Liver (tissue), 9 donors: ENCODE data around the gene ERICH2. TPM values are rescaled to one million over a fixed set of nuclear protein-coding genes. Genes with fewer than 3 reads are reported as not detected.
"Not testable (repeated sequence)": the region's sequence is repeated elsewhere in the genome, so short reads cannot be mapped to it uniquely, and the experiment has no call there.

Experiments
- DNase-seq: peaks from one replicate; pipeline ENCODE4 v3.0.0-alpha.2; 2017; ENCODE audit warnings: low spot score
- H3K27ac ChIP-seq, 2 donors: one replicate each; pipeline ENCODE4 v1.7.0; 2013; ENCODE audit warnings: inconsistent platforms in 2 of 2, low read length in 2 of 2, control low read depth in 1 of 2, low read depth in 1 of 2, mild to moderate bottlenecking in 1 of 2
- H3K27me3 ChIP-seq, 4 donors: one replicate each; pipeline versions ENCODE4 v1.6.1 to v1.7.0; 2013; ENCODE audit warnings: low read length in 3 of 4, inconsistent platforms in 1 of 4, mild to moderate bottlenecking in 1 of 4, moderate library complexity in 1 of 4; ENCODE audit not compliant: control insufficient read depth in 4 of 4, insufficient read depth in 4 of 4
- H3K36me3 ChIP-seq, 4 donors: one replicate each; pipeline versions ENCODE4 v1.6.1 to v1.7.0; 2013; ENCODE audit warnings: low read length in 3 of 4, mild to moderate bottlenecking in 3 of 4, low read depth in 1 of 4, moderate library complexity in 1 of 4; ENCODE audit not compliant: control insufficient read depth in 4 of 4, insufficient read depth in 3 of 4
- H3K4me1 ChIP-seq, 4 donors: one replicate each; pipeline versions ENCODE4 v1.6.1 to v1.7.0; 2013; ENCODE audit warnings: low read length in 3 of 4, mild to moderate bottlenecking in 3 of 4, moderate library complexity in 1 of 4; ENCODE audit not compliant: control insufficient read depth in 4 of 4, insufficient read depth in 4 of 4
- H3K4me3 ChIP-seq, 3 donors: one replicate each; pipeline versions ENCODE4 v1.6.1 to v1.7.0; 2013; ENCODE audit warnings: low read length in 3 of 3, control low read depth in 1 of 3, low read depth in 1 of 3, mild to moderate bottlenecking in 1 of 3
- H3K9ac ChIP-seq, 2 donors: one replicate each; pipeline ENCODE4 v1.7.0; 2013; ENCODE audit warnings: low read length in 2 of 2, mild to moderate bottlenecking in 2 of 2, moderate library complexity in 2 of 2, control low read depth in 1 of 2, low read depth in 1 of 2
- H3K9me3 ChIP-seq, 4 donors: one replicate each; pipeline versions ENCODE4 v1.6.1 to v1.7.0; 2013; ENCODE audit warnings: low read length in 3 of 4; ENCODE audit not compliant: control insufficient read depth in 4 of 4
- EGR1 ChIP-seq, 2 donors: IDR thresholded peaks; 2 replicates each; pipeline ENCODE4 v1.6.1; 2016 to 2018; ENCODE audit warnings: antibody characterized with exemption in 2 of 2, low read depth in 2 of 2
- FOXA1 ChIP-seq: IDR thresholded peaks from 2 replicates; pipeline ENCODE4 v1.6.1; 2016; ENCODE audit warnings: antibody characterized with exemption
- FOXA2 ChIP-seq: IDR thresholded peaks from 2 replicates; pipeline ENCODE4 v1.6.1; 2016; ENCODE audit warnings: antibody characterized with exemption
- GABPA ChIP-seq, 2 donors: IDR thresholded peaks in 1 of 2; conservative IDR thresholded peaks in 1 of 2; 2 replicates each; pipeline ENCODE4 v1.6.1; 2016; ENCODE audit warnings: antibody characterized with exemption in 2 of 2, mild to moderate bottlenecking in 1 of 2, moderate library complexity in 1 of 2
- HNF4A ChIP-seq, 2 donors: conservative IDR thresholded peaks; 2 replicates each; pipeline ENCODE4 v1.6.1; 2016; ENCODE audit warnings: antibody characterized with exemption in 2 of 2, mild to moderate bottlenecking in 2 of 2
- RAD21 ChIP-seq, 2 donors: IDR thresholded peaks; 2 replicates each; pipeline ENCODE4 v1.6.1; 2016; ENCODE audit warnings: antibody characterized with exemption in 2 of 2, mild to moderate bottlenecking in 2 of 2
- RXRA ChIP-seq, 2 donors: IDR thresholded peaks; 2 replicates each; pipeline ENCODE4 v1.6.1; 2017 to 2018; ENCODE audit warnings: antibody characterized with exemption in 2 of 2, mild to moderate bottlenecking in 1 of 2
- YY1 ChIP-seq: IDR thresholded peaks from 2 replicates; pipeline ENCODE4 v1.6.1; 2016; ENCODE audit warnings: antibody characterized with exemption, mild to moderate bottlenecking
- WGBS: extraction: QIAGEN DNeasy Blood & Tissue Kit; methylation state at CpG from one replicate; pipeline ENCODE4 v1.1.7; 2013; 5-methylcytosine and 5-hydroxymethylcytosine counted together
- polyA plus RNA-seq, 2 donors: library from polyadenylated mRNA; stranded (reverse) in 1 of 2; unstranded in 1 of 2; fragments of 200-250 nt in 1 of 2; fragments of >200 nt in 1 of 2; fragmentation: Nextera tagmentation in 1 of 2; extraction: Ambion mirVana in 1 of 2; gene quantifications; one replicate each; pipeline versions ENCODE4 v1.2.1 to v1.2.3, GENCODE V29; 2013 to 2015
- total RNA-seq, 2 donors: library from RNA; depleted of rRNA; stranded (reverse); fragments of >200 nt; gene quantifications; one replicate each; pipeline ENCODE4 v1.2.3, GENCODE V29; 2014
- TF ChIP-seq, protein P1 (sequence below): IDR thresholded peaks from 2 replicates; pipeline ENCODE4 v1.6.1; 2016; ENCODE audit warnings: antibody characterized with exemption
- TF ChIP-seq, protein P2 (sequence below): IDR thresholded peaks from 2 replicates; pipeline ENCODE4 v1.6.1; 2016; ENCODE audit warnings: antibody characterized with exemption
- donor health status: healthy.
- donor health status: healthy.
- donor health status: healthy.
- donor health status: healthy.
- donor health status: healthy.

Gene ERICH2
- total and polyA plus RNA-seq, 4 donors, result 0.39 to 3.0 (median 0.42) TPM; not detected in 1

DNA sequence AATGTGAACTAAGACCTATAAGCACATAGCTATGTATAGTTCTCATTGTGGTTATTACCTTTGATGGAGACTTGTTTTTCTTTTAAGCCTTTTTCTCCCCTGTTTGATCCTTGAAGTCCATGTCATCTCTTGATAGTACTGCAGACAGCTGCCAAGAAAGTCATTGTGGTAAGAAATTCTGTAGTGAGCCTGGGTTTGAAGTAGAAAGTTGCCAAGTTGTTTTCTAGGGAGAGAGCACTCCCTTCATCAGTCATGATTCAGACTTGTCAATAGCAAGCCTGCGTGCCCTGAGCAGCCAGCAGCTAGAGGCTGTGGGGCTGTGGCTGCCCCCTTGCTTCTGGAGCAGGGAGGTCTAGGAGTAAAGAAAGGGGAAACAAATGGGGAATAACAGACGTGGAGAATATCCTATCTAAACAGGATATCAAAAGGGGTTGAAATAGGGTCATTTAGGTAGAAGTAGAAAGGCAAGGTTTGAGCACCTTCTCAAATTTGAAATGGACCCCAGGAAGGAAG, 46.7 kb upstream of the ERICH2 start (continued):
- TF ChIP-seq, protein P1, sequence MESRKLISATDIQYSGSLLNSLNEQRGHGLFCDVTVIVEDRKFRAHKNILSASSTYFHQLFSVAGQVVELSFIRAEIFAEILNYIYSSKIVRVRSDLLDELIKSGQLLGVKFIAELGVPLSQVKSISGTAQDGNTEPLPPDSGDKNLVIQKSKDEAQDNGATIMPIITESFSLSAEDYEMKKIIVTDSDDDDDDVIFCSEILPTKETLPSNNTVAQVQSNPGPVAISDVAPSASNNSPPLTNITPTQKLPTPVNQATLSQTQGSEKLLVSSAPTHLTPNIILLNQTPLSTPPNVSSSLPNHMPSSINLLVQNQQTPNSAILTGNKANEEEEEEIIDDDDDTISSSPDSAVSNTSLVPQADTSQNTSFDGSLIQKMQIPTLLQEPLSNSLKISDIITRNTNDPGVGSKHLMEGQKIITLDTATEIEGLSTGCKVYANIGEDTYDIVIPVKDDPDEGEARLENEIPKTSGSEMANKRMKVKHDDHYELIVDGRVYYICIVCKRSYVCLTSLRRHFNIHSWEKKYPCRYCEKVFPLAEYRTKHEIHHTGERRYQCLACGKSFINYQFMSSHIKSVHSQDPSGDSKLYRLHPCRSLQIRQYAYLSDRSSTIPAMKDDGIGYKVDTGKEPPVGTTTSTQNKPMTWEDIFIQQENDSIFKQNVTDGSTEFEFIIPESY, result no peak

DNA sequence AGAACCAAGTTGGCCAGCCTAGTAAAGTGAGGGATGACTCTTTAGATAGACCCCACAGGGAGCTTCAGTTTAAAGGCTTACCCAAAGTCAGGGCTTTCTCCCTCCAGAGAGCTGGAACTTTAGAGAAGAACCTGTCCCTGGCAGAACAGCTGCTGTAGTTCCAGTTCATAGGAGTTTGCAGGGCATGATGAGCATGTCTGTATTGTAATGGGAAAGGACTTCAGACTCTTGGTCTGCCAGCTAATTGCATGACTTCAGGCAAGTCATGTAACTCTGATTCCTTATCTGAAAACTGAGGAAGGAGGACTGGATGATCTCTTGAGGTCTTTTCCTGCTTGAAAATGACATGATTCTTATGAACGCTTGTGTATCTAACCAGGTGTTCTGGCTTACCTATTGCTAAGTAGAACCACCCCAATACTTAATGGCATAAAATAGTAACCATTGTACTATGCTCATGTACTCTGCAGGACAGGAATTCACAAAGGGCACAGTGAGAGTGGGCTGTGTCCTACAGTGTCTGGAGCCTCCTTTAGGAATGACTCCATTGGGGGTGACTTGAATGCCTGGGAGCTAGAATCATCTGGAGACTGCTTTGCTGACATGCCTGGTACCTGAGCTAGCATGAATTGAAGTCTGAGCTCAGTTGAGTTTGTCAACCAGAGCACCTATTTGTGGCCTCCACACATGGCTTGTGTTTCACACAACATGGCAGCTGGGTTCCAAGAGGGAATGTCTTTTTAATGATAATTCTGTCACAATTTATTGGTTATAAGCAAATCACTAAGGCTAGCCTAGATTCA, 36.2 kb upstream of the ERICH2 start:
- H3K9me3 ChIP-seq, result no peaks in the 10 kb centered on the region
- H3K4me3 ChIP-seq, result no peak overlapping the region
- H3K27ac ChIP-seq, result no peak overlapping the region
- no peak overlapping the region for H3K9ac ChIP-seq
- no peak for TF ChIP-seq RXRA (IDR thresholded peaks at IDR 0.05)
- TF ChIP-seq YY1, result no peak
- no peak for TF ChIP-seq FOXA2
- TF ChIP-seq, protein P2, sequence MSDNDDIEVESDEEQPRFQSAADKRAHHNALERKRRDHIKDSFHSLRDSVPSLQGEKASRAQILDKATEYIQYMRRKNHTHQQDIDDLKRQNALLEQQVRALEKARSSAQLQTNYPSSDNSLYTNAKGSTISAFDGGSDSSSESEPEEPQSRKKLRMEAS, result no peak
- no peak for TF ChIP-seq EGR1 (IDR thresholded peaks at IDR 0.05; ENCODE audit: low read depth in 2 of 2)
- no peak for TF ChIP-seq HNF4A (conservative IDR thresholded peaks at IDR 0.05)
- no peak for TF ChIP-seq FOXA1
- no peak for TF ChIP-seq GABPA (IDR thresholded peaks at IDR 0.05 in 1 of 2, conservative IDR thresholded peaks at IDR 0.05 in 1 of 2)
- H3K27me3 ChIP-seq, result no peaks in the 10 kb centered on the region
- peaks cover 0 to 1% (median 0%) of the 10 kb centered on the region in 4 donors for H3K36me3 ChIP-seq
- H3K4me1 ChIP-seq, result no peaks in the 10 kb centered on the region
- no peak for DNase-seq
- WGBS, result 0% methylated on average over 1 of the region's 1 CpG

DNA sequence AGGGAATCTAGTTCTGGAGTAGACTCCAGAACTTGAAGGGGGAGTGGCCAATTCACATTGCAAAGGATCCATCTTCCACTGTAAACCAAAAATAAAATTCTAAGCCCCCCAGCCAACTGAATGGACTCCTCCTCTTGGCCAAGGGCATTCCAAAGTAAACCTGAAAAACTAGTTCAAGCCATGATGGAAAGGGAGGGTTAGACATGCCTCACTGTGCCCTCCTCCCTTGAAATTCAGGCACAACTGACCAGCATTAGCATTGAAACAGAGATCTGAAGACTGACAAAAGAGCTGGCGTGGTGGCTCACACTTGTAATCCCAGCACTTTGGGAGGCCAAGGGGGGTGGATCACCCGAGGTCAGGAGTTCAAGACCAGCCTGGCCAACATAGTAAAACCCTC, 35.6 kb upstream of the ERICH2 start:
- DNase-seq, H3K9ac ChIP-seq, H3K4me1 ChIP-seq, H3K9me3 ChIP-seq, H3K4me3 ChIP-seq, H3K27ac ChIP-seq, H3K27me3 ChIP-seq, H3K36me3 ChIP-seq: not testable (repeated sequence)
- 84% methylated on average over 2 of the region's 2 CpGs for WGBS

DNA sequence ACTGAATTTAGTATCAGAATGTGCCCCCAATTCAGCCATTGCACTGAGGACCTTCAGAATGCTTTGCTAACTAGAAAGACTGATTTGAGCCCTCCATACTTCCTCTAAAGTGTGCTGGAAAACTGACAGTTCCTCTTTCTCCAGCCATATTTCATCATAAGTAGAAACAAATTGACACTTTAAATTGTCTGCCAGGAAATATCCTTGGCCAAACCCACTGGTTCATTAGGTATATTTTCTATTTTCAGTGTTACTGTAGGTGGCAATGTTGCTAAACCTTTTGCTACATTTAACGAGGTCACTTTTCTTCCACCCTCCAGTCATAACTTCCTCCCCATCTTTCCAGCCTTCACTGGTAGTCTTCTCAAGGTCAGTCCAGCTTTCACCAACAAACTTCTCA, 33.5 kb upstream of the ERICH2 start:
- Histone ChIP-seq H3K4me1 (no peaks in the 10 kb centered on the region), H3K9me3 (no peaks in the 10 kb centered on the region), H3K27me3 (no peaks in the 10 kb centered on the region), H3K27ac (no peak overlapping the region), H3K9ac (no peak overlapping the region), H3K4me3 (no peak overlapping the region), H3K36me3 (no peaks in the 10 kb centered on the region)
- TF ChIP-seq, protein P1, result no peak
- TF ChIP-seq RAD21 (IDR thresholded peaks at IDR 0.05), result peak; percentile 30 to 31
- 31% methylated on average over 1 of the region's 1 CpG for WGBS
- no peak for DNase-seq
